AG04449 (cell line): ENCODE results near the gene PHF3.

ENCODE experiments used
- CTCF ChIA-PET: fragments of 350-600 bp; formaldehyde crosslinking; extraction: SDS; loops from one replicate; lab custom pipeline; 2021; ENCODE audit warnings: antibody characterized with exemption; lab: Yijun Ruan, JAX
- POLR2A ChIA-PET: fragments of 400-600, 350-600 bp; formaldehyde crosslinking; extraction: SDS; loops from one replicate; lab custom pipeline; 2020; ENCODE audit warnings: antibody characterized with exemption, inconsistent platforms; lab: Yijun Ruan, JAX
- DNase-seq: peaks from one replicate; pipeline ENCODE4 v3.0.0-alpha.2; 2010; ENCODE audit warnings: low read depth, low spot score
- H3K4me3 ChIP-seq: 2 replicates; pipeline ENCODE4 v1.5.1; 2011; ENCODE audit warnings: low read depth, mild to moderate bottlenecking, control low read depth, low read length
- CTCF ChIP-seq: IDR thresholded peaks from one replicate; pipeline ENCODE4 v1.5.1; 2011; ENCODE audit warnings: mild to moderate bottlenecking, moderate library complexity, low read length, control low read depth, inconsistent platforms; ENCODE audit not compliant: insufficient read depth; ENCODE audit errors: missing control alignments

The PHF3 gene

GRCh38 chr6:63685446-63686379, 50.1 kb downstream of the PHF3 start:
- DNase-seq = no peak
- POLR2A ChIA-PET = no interaction called here
- CTCF ChIA-PET = interaction anchor here (0.6 to 1.0 kb wide), 2 partner anchors 13 to 25 kb away, joined by 3 read pairs; no protein-coding TSS in a partner anchor
- TF ChIP-seq CTCF = no peak
- H3K4me3 ChIP-seq = no peak overlapping the region

GRCh38 chr6:63689421-63689820, 53.8 kb downstream of the PHF3 start:
- TF ChIP-seq CTCF = no peak
- ChIA-PET POLR2A (no interaction called here), CTCF (interaction anchor here (1.6 to 2.6 kb wide), 2 partner anchors 113 to 129 kb away, joined by 3 to 10 read pairs; no protein-coding TSS in a partner anchor)
- no peak overlapping the region for H3K4me3 ChIP-seq
- no peak for DNase-seq

- no peak for DNase-seq
- ChIA-PET POLR2A (no interaction called here), CTCF (interaction anchor here (1.4 to 2.6 kb wide), 2 partner anchors 21 to 112 kb away, joined by 3 to 10 read pairs; no protein-coding TSS in a partner anchor)
- H3K4me3 ChIP-seq = no peak overlapping the region
- no peak for TF ChIP-seq CTCF
Observed at GRCh38 chr6:63690221-63690620, 54.6 kb downstream of the PHF3 start.

- CTCF ChIA-PET = interaction anchor here (1.0 to 1.1 kb wide), 2 partner anchors 14 to 59 kb away, joined by 3 read pairs; no protein-coding TSS in a partner anchor
- POLR2A ChIA-PET = no interaction called here
- no peak for DNase-seq
- no peak for TF ChIP-seq CTCF
- H3K4me3 ChIP-seq = no peak overlapping the region
Observed at GRCh38 chr6:63705707-63706106, 70.1 kb downstream of the PHF3 start.

- no peak for TF ChIP-seq CTCF
- CTCF ChIA-PET = no interaction called here
- no peak for DNase-seq
- POLR2A ChIA-PET = no interaction called here
- H3K4me3 ChIP-seq = no peak overlapping the region
Observed at GRCh38 chr6:63706630-63707029, 71.0 kb downstream of the PHF3 start.

- POLR2A ChIA-PET = no interaction called here
- TF ChIP-seq CTCF = no peak
- DNase-seq = no peak
- no peak overlapping the region for H3K4me3 ChIP-seq
- CTCF ChIA-PET = interaction anchor here (1.2 kb wide), 1 partner anchor 356 kb away, joined by 3 read pairs; no protein-coding TSS in a partner anchor
Observed at GRCh38 chr6:63708631-63709030, 73.0 kb downstream of the PHF3 start.
